Right lobe of liver (tissue), 6 donors: ENCODE results near the gene ANO2. TPM values are rescaled to one million over a fixed set of nuclear protein-coding genes. Genes with fewer than 3 reads are reported as not detected.
A peak's percentile ranks its signal among the peaks of the same experiment; 100 is the strongest.

ENCODE experiments used
- ATAC-seq, 4 donors: fragments of 200-7000 bp; cut with Tn5 transposase; one replicate each; pipeline ENCODE4 v1.9.1; 2020; ENCODE audit warnings: mild to moderate bottlenecking in 4 of 4, moderate library complexity in 4 of 4
- DNase-seq, 3 donors: peaks; one replicate each; pipeline ENCODE4 v3.0.0-alpha.2; 2020
- H3K27ac ChIP-seq, 3 donors: fragments of 200-600 bp; one replicate each; pipeline ENCODE4 v1.8.0; 2022
- H3K27me3 ChIP-seq, 2 donors: fragments of 200-600 bp; one replicate each; pipeline ENCODE4 v1.8.0; 2022
- H3K36me3 ChIP-seq, 4 donors: fragments of 200-600 bp; sonication (generic) in 1 of 4; one replicate each; pipeline versions ENCODE4 v1.5.1 to v1.8.0; 2017 to 2022; ENCODE audit warnings: control low read depth in 1 of 4
- H3K4me1 ChIP-seq, 4 donors: fragments of 200-600 bp; sonication (generic) in 1 of 4; one replicate each; pipeline versions ENCODE4 v1.5.1 to v1.8.0; 2017 to 2022; ENCODE audit warnings: control low read depth in 1 of 4
- H3K4me3 ChIP-seq, 3 donors: fragments of 200-600 bp; one replicate each; pipeline ENCODE4 v1.8.0; 2022
- H3K9me3 ChIP-seq, 4 donors: fragments of 200-600 bp; sonication (generic) in 1 of 4; one replicate each; pipeline versions ENCODE4 v1.5.1 to v1.8.0; 2017 to 2022; ENCODE audit warnings: control low read depth in 1 of 4
- POLR2A ChIP-seq: fragments of 450-650 bp; IDR thresholded peaks from one replicate; pipeline ENCODE4 v1.6.1; 2017; ENCODE audit warnings: antibody characterized with exemption, mild to moderate bottlenecking
- WGBS: methylation state at CpG from one replicate; pipeline ENCODE4 v1.1.6; 2018; ENCODE audit warnings: low coverage, low lambda C conversion rate; ENCODE audit not compliant: insufficient coverage; ENCODE audit errors: missing lambda C conversion rate; 5-methylcytosine and 5-hydroxymethylcytosine counted together
- intact Hi-C, 2 donors: fragments of 100-400 bp; cut with DNase I; formaldehyde crosslinking; loops; one replicate each; pipeline versions ENCODE4 v1.11.2 to v1.14.1; 2022
- total RNA-seq, 6 experiments: library from RNA; depleted of rRNA in 2 of 6; stranded (reverse); fragments of >200 nt in 2 of 6; fragmentation: NEBNext Ultra II Directional in 3 of 6; extraction: Animal tissue kit (Norgen Biotek cat#: 25700) in 3 of 6; gene quantifications; one replicate each; pipeline versions ENCODE4 v1.1.0 to v1.2.4, GENCODE V29; 2016 to 2023
- TF ChIP-seq, protein P1 (sequence below), 4 donors: fragments of 200-600 bp in 3 of 4; fragments of 450-650 bp in 1 of 4; IDR thresholded peaks; one replicate each; pipeline versions ENCODE4 v1.5.1 to v1.8.0; 2016 to 2022; ENCODE audit warnings: antibody characterized with exemption in 4 of 4, mild to moderate bottlenecking in 2 of 4
- donor health status: DM: no; HTN: yes; CAD: no.
- donor health status: DM: no; HTN: no; CAD: no.
- donor health status: DM: no; HTN: no; CAD: no.
- donor health status: DM: no; HTN: yes; CAD: no.
- donor health status: DM: no; HTN: yes; CAD: no.

The ANO2 gene
- total RNA-seq, 6 experiments from 2014 or later, result 0.06 to 0.89 (median 0.32) TPM; not detected in 1

DNA sequence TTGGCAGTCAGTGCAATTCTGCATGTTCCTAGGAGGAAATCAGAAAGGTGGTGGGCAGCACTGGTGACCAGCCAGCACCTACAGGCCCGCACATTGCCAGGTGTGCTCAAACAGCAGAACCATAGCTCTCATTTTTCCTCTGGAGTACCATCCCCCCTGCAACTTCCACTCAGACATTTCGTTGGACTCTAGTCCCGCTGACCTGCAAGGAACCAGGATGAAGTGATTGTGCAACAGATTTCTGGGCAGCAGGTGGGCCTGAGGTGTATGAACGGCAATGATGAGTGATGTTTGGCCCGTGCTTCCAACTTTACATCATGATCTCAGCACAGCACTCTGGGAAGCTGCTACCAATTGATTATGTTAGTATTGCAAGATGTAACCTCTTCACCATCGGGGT is 383.2 kb downstream of the ANO2 start:
- DNase-seq (no peak), ATAC-seq (peak in 1 of 4 donors; percentile 45)
- Histone ChIP-seq H3K9me3 (no peaks in the 10 kb centered on the region), H3K4me3 (no peak overlapping the region), H3K27me3 (no peaks in the 10 kb centered on the region), H3K4me1 (no peaks in the 10 kb centered on the region), H3K27ac (no peak overlapping the region), H3K36me3 (no peaks in the 10 kb centered on the region)
- 52% methylated on average over 3 of the region's 6 CpGs for WGBS
- intact Hi-C loops, result no loop called here
- no peak for TF ChIP-seq POLR2A
- TF ChIP-seq, protein P1, sequence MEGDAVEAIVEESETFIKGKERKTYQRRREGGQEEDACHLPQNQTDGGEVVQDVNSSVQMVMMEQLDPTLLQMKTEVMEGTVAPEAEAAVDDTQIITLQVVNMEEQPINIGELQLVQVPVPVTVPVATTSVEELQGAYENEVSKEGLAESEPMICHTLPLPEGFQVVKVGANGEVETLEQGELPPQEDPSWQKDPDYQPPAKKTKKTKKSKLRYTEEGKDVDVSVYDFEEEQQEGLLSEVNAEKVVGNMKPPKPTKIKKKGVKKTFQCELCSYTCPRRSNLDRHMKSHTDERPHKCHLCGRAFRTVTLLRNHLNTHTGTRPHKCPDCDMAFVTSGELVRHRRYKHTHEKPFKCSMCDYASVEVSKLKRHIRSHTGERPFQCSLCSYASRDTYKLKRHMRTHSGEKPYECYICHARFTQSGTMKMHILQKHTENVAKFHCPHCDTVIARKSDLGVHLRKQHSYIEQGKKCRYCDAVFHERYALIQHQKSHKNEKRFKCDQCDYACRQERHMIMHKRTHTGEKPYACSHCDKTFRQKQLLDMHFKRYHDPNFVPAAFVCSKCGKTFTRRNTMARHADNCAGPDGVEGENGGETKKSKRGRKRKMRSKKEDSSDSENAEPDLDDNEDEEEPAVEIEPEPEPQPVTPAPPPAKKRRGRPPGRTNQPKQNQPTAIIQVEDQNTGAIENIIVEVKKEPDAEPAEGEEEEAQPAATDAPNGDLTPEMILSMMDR (IDR thresholded peaks at IDR 0.05), result no peak

DNA sequence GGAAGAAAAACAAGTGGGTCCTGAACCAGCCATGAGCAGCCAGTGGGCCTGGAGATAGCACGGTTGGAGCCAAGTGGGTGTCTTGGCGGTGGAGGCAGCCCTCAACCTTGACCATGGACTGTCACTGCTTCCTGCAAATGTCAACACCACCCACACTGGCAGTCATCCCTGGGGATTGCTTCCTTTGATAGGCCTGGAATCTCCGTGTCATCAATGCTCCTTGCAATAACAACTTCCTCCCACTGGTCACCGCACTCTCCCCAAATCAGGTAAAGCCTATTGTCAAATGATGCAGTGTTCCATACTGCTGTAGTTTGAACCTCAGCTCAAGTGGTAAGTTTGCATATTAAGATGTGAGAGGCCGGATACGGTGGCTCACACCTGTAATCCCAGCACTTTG is 384.0 kb downstream of the ANO2 start:
- intact Hi-C loops, result no loop called here
- no peak for DNase-seq
- no peak overlapping the region for H3K27ac ChIP-seq
- ATAC-seq, result no peak
- 46% methylated on average over 3 of the region's 6 CpGs for WGBS
- no peaks in the 10 kb centered on the region for H3K27me3 ChIP-seq
- H3K4me1 ChIP-seq, result no peaks in the 10 kb centered on the region
- no peak for TF ChIP-seq POLR2A
- TF ChIP-seq, protein P1 (IDR thresholded peaks at IDR 0.05), result no peak
- H3K4me3 ChIP-seq, result no peak overlapping the region
- H3K36me3 ChIP-seq, result no peaks in the 10 kb centered on the region
- no peaks in the 10 kb centered on the region for H3K9me3 ChIP-seq

DNA sequence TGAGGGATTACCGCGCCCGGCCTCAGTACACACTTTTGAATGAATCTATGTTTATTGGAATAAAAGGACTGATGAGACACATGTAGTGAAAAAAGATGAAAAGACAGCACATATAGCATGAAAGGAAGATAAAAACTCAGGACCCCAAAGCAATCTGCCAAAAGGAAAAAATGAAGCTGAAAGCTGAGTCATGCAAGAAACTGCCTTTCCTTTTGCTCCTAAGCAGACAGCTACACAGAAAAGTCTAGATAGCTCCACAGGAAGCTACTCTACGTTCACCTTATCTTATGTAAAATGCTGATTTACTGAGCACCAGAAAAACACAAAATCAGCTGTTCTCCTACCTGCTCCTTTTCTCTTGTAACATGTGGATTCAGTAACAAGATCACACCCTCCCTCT is 384.8 kb downstream of the ANO2 start:
- 60% methylated on average over 4 of the region's 4 CpGs for WGBS
- H3K9me3 ChIP-seq, result no peaks in the 10 kb centered on the region
- no peak for DNase-seq

DNA sequence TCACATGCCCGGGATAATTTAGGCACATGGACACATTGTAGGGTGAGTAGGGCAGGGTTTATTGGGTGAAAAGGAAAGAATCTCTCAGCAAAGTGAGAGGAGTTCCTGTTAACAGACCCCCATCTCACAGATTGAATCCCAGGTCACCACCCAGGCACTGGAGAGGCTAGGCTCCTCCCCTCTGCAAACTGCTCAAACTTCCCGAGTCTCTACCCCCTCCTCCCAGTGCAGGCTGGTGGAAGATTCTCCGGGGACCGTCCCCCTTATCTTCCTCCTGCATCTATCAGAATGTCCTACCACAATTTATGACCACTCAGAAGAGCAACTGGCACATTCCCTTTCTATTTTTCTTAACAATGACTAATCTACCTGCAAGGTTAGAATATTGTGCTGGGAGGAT is 387.2 kb downstream of the ANO2 start:
- Histone ChIP-seq H3K9me3 (no peaks in the 10 kb centered on the region), H3K4me3 (no peak overlapping the region), H3K4me1 (no peaks in the 10 kb centered on the region), H3K27me3 (no peaks in the 10 kb centered on the region), H3K27ac (no peak overlapping the region), H3K36me3 (no peaks in the 10 kb centered on the region)
- ATAC-seq (no peak), DNase-seq (no peak)
- intact Hi-C loops, result no loop called here
- 12% methylated on average over 3 of the region's 4 CpGs for WGBS
- TF ChIP-seq, protein P1 (IDR thresholded peaks at IDR 0.05), result no peak

More for the DNA sequence above, 384.8 kb downstream of the ANO2 start:
- ATAC-seq, result no peak
- Histone ChIP-seq H3K36me3 (no peaks in the 10 kb centered on the region), H3K4me3 (no peak overlapping the region), H3K27ac (no peak overlapping the region), H3K4me1 (no peaks in the 10 kb centered on the region), H3K27me3 (no peaks in the 10 kb centered on the region)
- intact Hi-C loops, result no loop called here
- TF ChIP-seq POLR2A, result no peak
- TF ChIP-seq, protein P1 (IDR thresholded peaks at IDR 0.05), result no peak
